Measurements from ENCODE around the gene GAL3ST2.
"Not testable (repeated sequence)": the region's sequence is repeated elsewhere in the genome, so short reads cannot be mapped to it uniquely, and the experiment has no call there.

GRCh38 chr2:241743008-241743407, 33.6 kb upstream of the GAL3ST2 start:
- TF ChIP-seq, protein P1, sequence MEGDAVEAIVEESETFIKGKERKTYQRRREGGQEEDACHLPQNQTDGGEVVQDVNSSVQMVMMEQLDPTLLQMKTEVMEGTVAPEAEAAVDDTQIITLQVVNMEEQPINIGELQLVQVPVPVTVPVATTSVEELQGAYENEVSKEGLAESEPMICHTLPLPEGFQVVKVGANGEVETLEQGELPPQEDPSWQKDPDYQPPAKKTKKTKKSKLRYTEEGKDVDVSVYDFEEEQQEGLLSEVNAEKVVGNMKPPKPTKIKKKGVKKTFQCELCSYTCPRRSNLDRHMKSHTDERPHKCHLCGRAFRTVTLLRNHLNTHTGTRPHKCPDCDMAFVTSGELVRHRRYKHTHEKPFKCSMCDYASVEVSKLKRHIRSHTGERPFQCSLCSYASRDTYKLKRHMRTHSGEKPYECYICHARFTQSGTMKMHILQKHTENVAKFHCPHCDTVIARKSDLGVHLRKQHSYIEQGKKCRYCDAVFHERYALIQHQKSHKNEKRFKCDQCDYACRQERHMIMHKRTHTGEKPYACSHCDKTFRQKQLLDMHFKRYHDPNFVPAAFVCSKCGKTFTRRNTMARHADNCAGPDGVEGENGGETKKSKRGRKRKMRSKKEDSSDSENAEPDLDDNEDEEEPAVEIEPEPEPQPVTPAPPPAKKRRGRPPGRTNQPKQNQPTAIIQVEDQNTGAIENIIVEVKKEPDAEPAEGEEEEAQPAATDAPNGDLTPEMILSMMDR (IDR thresholded peaks at IDR 0.05), result not testable (repeated sequence)
- not testable (repeated sequence) for TF ChIP-seq POLR2A (IDR thresholded peaks at IDR 0.05); POLR2AphosphoS5 (IDR thresholded peaks at IDR 0.05); EP300 (IDR thresholded peaks at IDR 0.05; ENCODE audit: low read depth)
